GM23338 (cell line): ENCODE data around the gene PADI6. TPM values are rescaled to one million over a fixed set of nuclear protein-coding genes. Genes with fewer than 3 reads are reported as not detected.
A peak's percentile ranks its signal among the peaks of the same experiment; 100 is the strongest.

Source experiments
- ATAC-seq: fragments of 200-7000 bp; cut with Tn5 transposase; 3 replicates; pipeline ENCODE4 v1.9.1; 2020
- DNase-seq: peaks from one replicate; pipeline ENCODE4 v3.0.0-alpha.2; 2015; ENCODE audit warnings: low spot score
- H2AFZ ChIP-seq: fragments of 200-600 bp; sonication (generic); 2 replicates; pipeline ENCODE4 v1.8.0; 2016; ENCODE audit warnings: antibody characterized with exemption, mild to moderate bottlenecking, moderate library complexity
- H3F3A ChIP-seq: fragments of 200-600 bp; sonication (generic); replicated peaks from 2 replicates; pipeline ENCODE4 v1.8.0; 2017; ENCODE audit warnings: antibody characterized with exemption, mixed run types, low read depth
- H3K27ac ChIP-seq: fragments of 200-600 bp; sonication (generic); 2 replicates; pipeline ENCODE4 v1.6.1; 2016; ENCODE audit warnings: low read depth
- H3K27me3 ChIP-seq: fragments of 200-600 bp; sonication (generic); 2 replicates; pipeline ENCODE4 v1.8.0; 2016; ENCODE audit warnings: mild to moderate bottlenecking, mixed run types, moderate library complexity; ENCODE audit not compliant: insufficient read depth
- H3K36me3 ChIP-seq: fragments of 200-600 bp; sonication (generic); 2 replicates; pipeline ENCODE4 v1.8.0; 2016; ENCODE audit warnings: mild to moderate bottlenecking; ENCODE audit not compliant: insufficient read depth
- H3K4me1 ChIP-seq: fragments of 200-600 bp; sonication (generic); 2 replicates; pipeline ENCODE4 v1.8.0; 2016; ENCODE audit warnings: mild to moderate bottlenecking, moderate library complexity; ENCODE audit not compliant: insufficient read depth
- H3K4me2 ChIP-seq: fragments of 200-600 bp; sonication (generic); 2 replicates; pipeline ENCODE4 v1.7.1; 2017; ENCODE audit warnings: mixed run types
- H3K4me3 ChIP-seq: fragments of 200-600 bp; sonication (generic); 2 replicates; pipeline ENCODE4 v1.6.1; 2016; ENCODE audit warnings: mixed run types
- H3K79me2 ChIP-seq: fragments of 200-600 bp; sonication (generic); replicated peaks from 2 replicates; pipeline ENCODE4 v1.8.0; 2017; ENCODE audit warnings: mild to moderate bottlenecking; ENCODE audit not compliant: insufficient read depth
- H3K9me2 ChIP-seq: fragments of 200-600 bp; sonication (generic); 2 replicates; pipeline ENCODE4 v1.8.0; 2017; ENCODE audit not compliant: insufficient read depth
- H4K20me1 ChIP-seq: fragments of 200-600 bp; sonication (generic); replicated peaks from 2 replicates; pipeline ENCODE4 v1.8.0; 2017; ENCODE audit warnings: mild to moderate bottlenecking; ENCODE audit not compliant: insufficient read depth
- H3K27ac Mint-ChIP-seq: 2 replicates; pipeline ENCODE4 v1.8.0; 2020; ENCODE audit warnings: inconsistent platforms, mild to moderate bottlenecking, moderate library complexity, mixed read lengths
- H3K27me3 Mint-ChIP-seq: 3 replicates; pipeline ENCODE4 v1.8.0; 2022; ENCODE audit warnings: low read depth, mild to moderate bottlenecking, moderate library complexity, mixed read lengths, inconsistent platforms; ENCODE audit not compliant: insufficient read depth, poor library complexity
- H3K36me3 Mint-ChIP-seq: 3 replicates; pipeline ENCODE4 v1.8.0; 2021; ENCODE audit warnings: low read depth, mild to moderate bottlenecking, inconsistent platforms, moderate library complexity, mixed read lengths
- H3K4me1 Mint-ChIP-seq: 3 replicates; pipeline ENCODE4 v1.8.0; 2020; ENCODE audit warnings: mild to moderate bottlenecking, inconsistent platforms, mixed read lengths
- H3K4me3 Mint-ChIP-seq: 3 replicates; pipeline ENCODE4 v1.8.0; 2021; ENCODE audit warnings: moderate library complexity, mild to moderate bottlenecking, inconsistent platforms, mixed read lengths
- H3K9me3 Mint-ChIP-seq: 3 replicates; pipeline ENCODE4 v1.8.0; 2020; ENCODE audit warnings: moderate library complexity, mild to moderate bottlenecking, inconsistent platforms, mixed read lengths
- CREB1 ChIP-seq: fragments of 250-450 bp; sonication (Bioruptor Pico); IDR thresholded peaks from 2 replicates; pipeline ENCODE4 v1.5.0; 2020; ENCODE audit warnings: low read depth, mild to moderate bottlenecking, moderate library complexity
- CTCF ChIP-seq, 2 experiments: fragments of 200-600 bp in 1 of 2; sonication (generic) in 1 of 2; conservative IDR thresholded peaks; 2 replicates each; pipeline versions ENCODE4 v1.5.1 to v1.6.1; 2016 to 2017; ENCODE audit warnings: antibody characterized with exemption in 2 of 2, low read depth in 2 of 2, mild to moderate bottlenecking in 2 of 2, moderate library complexity in 1 of 2
- ETS1 ChIP-seq: IDR thresholded peaks from 2 replicates; pipeline ENCODE4 v1.6.1; 2016; ENCODE audit warnings: antibody characterized with exemption
- EZH2 ChIP-seq: fragments of 200-600 bp; sonication (generic); IDR thresholded peaks from one replicate; pipeline ENCODE4 v1.8.0; 2017; ENCODE audit warnings: antibody characterized with exemption, mild to moderate bottlenecking, low read depth; ENCODE audit not compliant: unreplicated experiment
- EZH2phosphoT487 ChIP-seq: fragments of 200-600 bp; sonication (generic); IDR thresholded peaks from one replicate; pipeline ENCODE4 v1.8.1; 2018; ENCODE audit warnings: antibody characterized with exemption; ENCODE audit not compliant: unreplicated experiment
- JUNB ChIP-seq: IDR thresholded peaks from one replicate; pipeline ENCODE4 v1.6.1; 2016; ENCODE audit warnings: antibody characterized with exemption; ENCODE audit not compliant: unreplicated experiment
- NANOG ChIP-seq: IDR thresholded peaks from 2 replicates; pipeline ENCODE4 v1.6.1; 2016; ENCODE audit warnings: antibody characterized with exemption, borderline replicate concordance
- POLR2AphosphoS5 ChIP-seq: IDR thresholded peaks from 2 replicates; pipeline ENCODE4 v1.6.1; 2016; ENCODE audit warnings: antibody characterized with exemption, low read depth
- REST ChIP-seq: IDR thresholded peaks from one replicate; pipeline ENCODE4 v1.6.1; 2018; ENCODE audit warnings: antibody characterized with exemption; ENCODE audit not compliant: unreplicated experiment
- STAT1 ChIP-seq: IDR thresholded peaks from one replicate; pipeline ENCODE4 v1.6.1; 2016; ENCODE audit warnings: antibody characterized with exemption; ENCODE audit not compliant: unreplicated experiment
- ZNF114 ChIP-seq: fragments of 250-450 bp; sonication (Bioruptor Pico); IDR thresholded peaks from 2 replicates; pipeline ENCODE4 v1.5.0; 2020; ENCODE audit warnings: mild to moderate bottlenecking, moderate library complexity
- ZNF331 ChIP-seq: fragments of 250-450 bp; sonication (Bioruptor Pico); IDR thresholded peaks from 2 replicates; pipeline ENCODE4 v1.5.0; 2020; ENCODE audit warnings: low read depth, mild to moderate bottlenecking, moderate library complexity
- ZNF462 ChIP-seq: fragments of 250-450 bp; sonication (Bioruptor Pico); IDR thresholded peaks from 2 replicates; pipeline ENCODE4 v1.5.0; 2020; ENCODE audit warnings: mild to moderate bottlenecking, moderate library complexity
- polyA plus RNA-seq: library from polyadenylated mRNA; unstranded; fragments of >200 nt; fragmentation: Nextera tagmentation; extraction: Ambion mirVana; gene quantifications from 2 replicates; pipeline ENCODE4 v1.2.1, GENCODE V29; 2016
- total RNA-seq: library from RNA; depleted of rRNA; stranded (reverse); fragments of >200 nt; shearing (Covaris generic); gene quantifications from 2 replicates; pipeline ENCODE4 v1.2.3, GENCODE V29; 2014

Gene PADI6
- total and polyA plus RNA-seq, 2 experiments from 2014 or later = not detected

GRCh38 chr1:17434016-17434415, 62.0 kb downstream of the PADI6 start:
- peaks cover 88% of the 10 kb centered on the region for H3K36me3 Mint-ChIP-seq
- Histone ChIP-seq H3K27ac (peak overlapping the region; percentile 85), H3K79me2 (peaks cover 93% of the 10 kb centered on the region), H3F3A (peaks cover 60% of the 10 kb centered on the region), H3K4me1 (peaks cover 68% of the 10 kb centered on the region), H2AFZ (no peak overlapping the region), H3K4me3 (peak overlapping the region; percentile 80), H3K27me3 (no peaks in the 10 kb centered on the region), H3K36me3 (peaks cover 29% of the 10 kb centered on the region), H3K4me2 (peak overlapping the region; percentile 96), H3K9me2 (no peaks in the 10 kb centered on the region), H4K20me1 (peaks cover 54% of the 10 kb centered on the region)
- TF ChIP-seq POLR2AphosphoS5 = peak; percentile 51
- TF ChIP-seq NANOG = peak; percentile 64
- TF ChIP-seq CREB1 (CRISPR knock-in tag) = no peak
- no peak for TF ChIP-seq EZH2phosphoT487
- TF ChIP-seq ZNF331 (CRISPR knock-in tag) = no peak
- TF ChIP-seq CTCF (conservative IDR thresholded peaks at IDR 0.05; ENCODE audit: low read depth in 2 of 2) = 0 out of 4 replicates have a peak, but pooled peaks of 1 of the 2 experiments have one; percentile 5
- TF ChIP-seq ZNF462 (CRISPR knock-in tag) = no peak
- no peak for TF ChIP-seq REST
- no peak for TF ChIP-seq STAT1
- TF ChIP-seq JUNB = no peak
- TF ChIP-seq ETS1 = peak; percentile 59; the same call in 1 of the 2 replicates
- no peak for TF ChIP-seq EZH2
- TF ChIP-seq ZNF114 (CRISPR knock-in tag) = no peak
- peak overlapping the region; percentile 83 for H3K4me3 Mint-ChIP-seq
- peaks cover 70% of the 10 kb centered on the region for H3K4me1 Mint-ChIP-seq
- H3K27me3 Mint-ChIP-seq = peaks cover 27% of the 10 kb centered on the region
- H3K27ac Mint-ChIP-seq = peak overlapping the region; percentile 88
- no peaks in the 10 kb centered on the region; the same call in 2 of the 3 replicates for H3K9me3 Mint-ChIP-seq
- DNase-seq (peak; percentile 84), ATAC-seq (peak; percentile 51)
